WTC11 (cell line): ENCODE results near the gene CAMTA1.

Experiments used
- AFF4 ChIP-seq: sonication (generic); formaldehyde crosslinking; IDR thresholded peaks from 2 replicates; pipeline ENCODE4 v1.8.1; 2023; ENCODE audit warnings: mild to moderate bottlenecking, missing genetic modification reagents, borderline replicate concordance
- GABPB1 ChIP-seq: sonication (generic); formaldehyde crosslinking; IDR thresholded peaks from 2 replicates; pipeline ENCODE4 v1.8.1; 2023; ENCODE audit warnings: mild to moderate bottlenecking, missing genetic modification reagents
- MAX ChIP-seq: sonication (generic); formaldehyde crosslinking; IDR thresholded peaks from 2 replicates; pipeline ENCODE4 v1.8.0; 2022; ENCODE audit warnings: mild to moderate bottlenecking, missing genetic modification reagents
- MYBL2 ChIP-seq: sonication (generic); formaldehyde crosslinking; IDR thresholded peaks from 2 replicates; pipeline ENCODE4 v1.8.1; 2023; ENCODE audit warnings: mild to moderate bottlenecking, moderate library complexity, missing genetic modification reagents
- USF2 ChIP-seq: sonication (generic); formaldehyde crosslinking; IDR thresholded peaks from 2 replicates; pipeline ENCODE4 v1.8.1; 2023; ENCODE audit warnings: mild to moderate bottlenecking, missing genetic modification reagents, moderate library complexity
- TF ChIP-seq, protein P1 (sequence below): fragments of 200-600 bp; IDR thresholded peaks from 2 replicates; pipeline ENCODE4 v1.8.0; 2022; ENCODE audit warnings: antibody characterized with exemption
- TF ChIP-seq, protein P2 (sequence below): sonication (generic); formaldehyde crosslinking; IDR thresholded peaks from 2 replicates; pipeline ENCODE4 v1.8.1; 2022; ENCODE audit warnings: mild to moderate bottlenecking, missing genetic modification reagents, moderate library complexity, borderline replicate concordance

GRCh38 chr1:6835139-6835538 lies 49.9 kb downstream of the CAMTA1 start:
- no peak for TF ChIP-seq GABPB1 (CRISPR knock-in tag)
- TF ChIP-seq, protein P1, sequence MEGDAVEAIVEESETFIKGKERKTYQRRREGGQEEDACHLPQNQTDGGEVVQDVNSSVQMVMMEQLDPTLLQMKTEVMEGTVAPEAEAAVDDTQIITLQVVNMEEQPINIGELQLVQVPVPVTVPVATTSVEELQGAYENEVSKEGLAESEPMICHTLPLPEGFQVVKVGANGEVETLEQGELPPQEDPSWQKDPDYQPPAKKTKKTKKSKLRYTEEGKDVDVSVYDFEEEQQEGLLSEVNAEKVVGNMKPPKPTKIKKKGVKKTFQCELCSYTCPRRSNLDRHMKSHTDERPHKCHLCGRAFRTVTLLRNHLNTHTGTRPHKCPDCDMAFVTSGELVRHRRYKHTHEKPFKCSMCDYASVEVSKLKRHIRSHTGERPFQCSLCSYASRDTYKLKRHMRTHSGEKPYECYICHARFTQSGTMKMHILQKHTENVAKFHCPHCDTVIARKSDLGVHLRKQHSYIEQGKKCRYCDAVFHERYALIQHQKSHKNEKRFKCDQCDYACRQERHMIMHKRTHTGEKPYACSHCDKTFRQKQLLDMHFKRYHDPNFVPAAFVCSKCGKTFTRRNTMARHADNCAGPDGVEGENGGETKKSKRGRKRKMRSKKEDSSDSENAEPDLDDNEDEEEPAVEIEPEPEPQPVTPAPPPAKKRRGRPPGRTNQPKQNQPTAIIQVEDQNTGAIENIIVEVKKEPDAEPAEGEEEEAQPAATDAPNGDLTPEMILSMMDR, result no peak
- no peak for TF ChIP-seq MYBL2 (CRISPR knock-in tag)
- no peak for TF ChIP-seq USF2 (CRISPR knock-in tag)
- no peak for TF ChIP-seq AFF4 (CRISPR knock-in tag)
- TF ChIP-seq, protein P2, sequence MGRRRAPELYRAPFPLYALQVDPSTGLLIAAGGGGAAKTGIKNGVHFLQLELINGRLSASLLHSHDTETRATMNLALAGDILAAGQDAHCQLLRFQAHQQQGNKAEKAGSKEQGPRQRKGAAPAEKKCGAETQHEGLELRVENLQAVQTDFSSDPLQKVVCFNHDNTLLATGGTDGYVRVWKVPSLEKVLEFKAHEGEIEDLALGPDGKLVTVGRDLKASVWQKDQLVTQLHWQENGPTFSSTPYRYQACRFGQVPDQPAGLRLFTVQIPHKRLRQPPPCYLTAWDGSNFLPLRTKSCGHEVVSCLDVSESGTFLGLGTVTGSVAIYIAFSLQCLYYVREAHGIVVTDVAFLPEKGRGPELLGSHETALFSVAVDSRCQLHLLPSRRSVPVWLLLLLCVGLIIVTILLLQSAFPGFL (CRISPR knock-in tag), result no peak
- no peak for TF ChIP-seq MAX (CRISPR knock-in tag)
